ENCODE results near the gene NPNT. TPM values are rescaled to one million over a fixed set of nuclear protein-coding genes. Genes with fewer than 3 reads are reported as not detected.
A peak's percentile ranks its signal among the peaks of the same experiment; 100 is the strongest.

The NPNT gene
- total RNA-seq, 1 donor: not detected

DNA sequence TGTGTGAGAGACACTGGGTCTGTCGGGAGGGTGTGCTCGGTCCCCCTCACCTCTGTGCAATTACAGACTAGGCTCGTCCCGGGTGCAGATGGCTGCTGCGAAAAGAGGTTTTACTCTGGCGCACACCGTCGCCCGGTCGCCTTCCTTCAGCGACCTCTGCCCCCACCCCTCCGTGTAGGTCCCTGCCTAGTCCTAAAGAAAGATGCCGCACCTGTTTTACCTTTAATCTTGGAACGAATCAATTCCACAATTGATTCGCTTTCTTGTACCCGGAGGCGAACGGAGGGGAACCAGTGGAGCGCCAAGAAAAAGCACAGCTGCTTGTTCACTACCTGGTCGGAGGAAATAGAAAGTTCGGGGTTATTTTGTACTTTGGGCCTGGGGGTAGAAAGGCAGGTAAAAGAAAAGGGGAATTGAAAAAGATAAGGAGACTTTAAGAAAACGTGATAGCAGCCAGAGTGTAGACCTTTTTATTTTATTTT lies 1.2 kb downstream of the NPNT start:
- H3K4me3 ChIP-seq (ENCODE audit: low read depth, low read length): no peak overlapping the region
- TF ChIP-seq, protein P1, sequence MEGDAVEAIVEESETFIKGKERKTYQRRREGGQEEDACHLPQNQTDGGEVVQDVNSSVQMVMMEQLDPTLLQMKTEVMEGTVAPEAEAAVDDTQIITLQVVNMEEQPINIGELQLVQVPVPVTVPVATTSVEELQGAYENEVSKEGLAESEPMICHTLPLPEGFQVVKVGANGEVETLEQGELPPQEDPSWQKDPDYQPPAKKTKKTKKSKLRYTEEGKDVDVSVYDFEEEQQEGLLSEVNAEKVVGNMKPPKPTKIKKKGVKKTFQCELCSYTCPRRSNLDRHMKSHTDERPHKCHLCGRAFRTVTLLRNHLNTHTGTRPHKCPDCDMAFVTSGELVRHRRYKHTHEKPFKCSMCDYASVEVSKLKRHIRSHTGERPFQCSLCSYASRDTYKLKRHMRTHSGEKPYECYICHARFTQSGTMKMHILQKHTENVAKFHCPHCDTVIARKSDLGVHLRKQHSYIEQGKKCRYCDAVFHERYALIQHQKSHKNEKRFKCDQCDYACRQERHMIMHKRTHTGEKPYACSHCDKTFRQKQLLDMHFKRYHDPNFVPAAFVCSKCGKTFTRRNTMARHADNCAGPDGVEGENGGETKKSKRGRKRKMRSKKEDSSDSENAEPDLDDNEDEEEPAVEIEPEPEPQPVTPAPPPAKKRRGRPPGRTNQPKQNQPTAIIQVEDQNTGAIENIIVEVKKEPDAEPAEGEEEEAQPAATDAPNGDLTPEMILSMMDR (IDR thresholded peaks at IDR 0.05; ENCODE audit: insufficient read depth, low read depth, low read length): no peak
- no peak for DNase-seq (ENCODE audit: low read depth)

- TF ChIP-seq, protein P1 (IDR thresholded peaks at IDR 0.05; ENCODE audit: insufficient read depth, low read depth, low read length): no peak
- H3K4me3 ChIP-seq (ENCODE audit: low read depth, low read length): no peak overlapping the region
- DNase-seq (ENCODE audit: low read depth): no peak
Observed at GRCh38 chr4:105896984-105897775, 1.9 kb downstream of the NPNT start.

DNA sequence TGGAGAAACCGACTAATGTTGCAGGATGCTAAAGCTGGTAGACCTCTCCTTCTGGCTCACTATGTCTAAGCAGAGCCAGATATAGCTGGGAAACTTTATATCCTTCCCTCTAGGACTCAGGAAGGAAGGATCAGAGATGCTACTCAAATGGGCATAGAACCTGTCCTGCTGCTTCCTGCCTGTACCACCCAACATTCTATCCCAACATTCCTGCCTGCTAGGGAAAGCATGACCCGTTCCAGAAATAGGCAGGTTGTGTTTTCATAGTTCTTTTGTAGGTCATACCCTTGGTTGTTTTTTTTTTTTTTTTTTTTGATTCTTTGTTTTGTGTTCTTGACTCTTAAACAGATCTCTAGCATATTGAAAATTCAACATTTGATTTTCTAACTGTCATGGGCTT lies 5.3 kb downstream of the NPNT start:
- no peak overlapping the region for H3K4me3 ChIP-seq (ENCODE audit: low read depth, low read length)
- TF ChIP-seq, protein P1 (IDR thresholded peaks at IDR 0.05; ENCODE audit: insufficient read depth, low read depth, low read length): no peak
- DNase-seq (ENCODE audit: low read depth): no peak

- no peak for DNase-seq (ENCODE audit: low read depth)
- no peak overlapping the region for H3K4me3 ChIP-seq (ENCODE audit: low read depth, low read length)
- TF ChIP-seq, protein P1 (IDR thresholded peaks at IDR 0.05; ENCODE audit: insufficient read depth, low read depth, low read length): no peak
Observed at GRCh38 chr4:105902550-105903262, 7.4 kb downstream of the NPNT start.

GRCh38 chr4:105909787-105910281 lies 14.6 kb downstream of the NPNT start:
- DNase-seq (ENCODE audit: low read depth): peak; percentile 14
- TF ChIP-seq, protein P1 (IDR thresholded peaks at IDR 0.05; ENCODE audit: insufficient read depth, low read depth, low read length): no peak
- no peak overlapping the region for H3K4me3 ChIP-seq (ENCODE audit: low read depth, low read length)

DNA sequence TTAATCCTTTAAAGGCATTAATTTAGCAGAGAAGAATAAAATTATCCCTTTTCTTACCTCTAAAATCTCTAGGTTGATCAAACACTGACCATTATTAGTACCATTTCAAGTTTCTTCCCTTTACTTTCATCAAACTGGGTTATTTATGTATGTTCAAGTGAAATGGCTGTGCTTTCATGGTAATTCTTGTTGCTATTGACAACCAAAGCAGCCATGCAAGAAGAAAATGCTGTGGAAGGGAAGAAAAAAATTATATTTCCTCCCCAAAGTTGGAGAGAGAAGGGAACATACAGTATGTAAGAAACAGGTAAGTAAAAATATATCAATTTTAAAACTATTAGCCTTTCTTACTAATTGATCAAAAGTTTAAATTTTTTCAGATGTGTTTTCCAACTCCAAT lies 16.2 kb downstream of the NPNT start:
- no peak for DNase-seq (ENCODE audit: low read depth)

More for the DNA sequence above, 16.2 kb downstream of the NPNT start:
- TF ChIP-seq, protein P1 (IDR thresholded peaks at IDR 0.05; ENCODE audit: insufficient read depth, low read depth, low read length): no peak
- no peak overlapping the region for H3K4me3 ChIP-seq (ENCODE audit: low read depth, low read length)

Measured in fibroblast of villous mesenchyme (primary cell).